HCT116 (cell line): ENCODE data around the gene SETD3. TPM values are rescaled to one million over a fixed set of nuclear protein-coding genes. Genes with fewer than 3 reads are reported as not detected.

Experiments used
- ATAC-seq: fragments of 200-7000 bp; cut with Tn5 transposase; 2 replicates; pipeline ENCODE4 v1.9.1; 2020; ENCODE audit warnings: mild to moderate bottlenecking, moderate library complexity
- BruUV-seq: library from RNA; stranded (reverse); fragments of 400-500 nt; replicated peaks from 2 replicates; lab custom pipeline; 2021; lab: Mats Ljungman, UMichigan
- CTCF ChIA-PET: fragments of 300-600 bp; sonication (Branson Sonifier 250); formaldehyde crosslinking; loops from one replicate; lab custom pipeline; 2021; ENCODE audit warnings: antibody characterized with exemption; lab: Charles Lee
- POLR2A ChIA-PET: fragments of 300-600, 350-600 bp; sonication (Branson Sonifier 250); formaldehyde crosslinking; loops from one replicate; lab custom pipeline; 2021; ENCODE audit warnings: antibody characterized with exemption; lab: Charles Lee
- RAD21 ChIA-PET, 2 experiments: fragments of 300-600 bp; sonication (Branson Sonifier 250); formaldehyde crosslinking; loops; one replicate each; lab custom pipeline; 2023; ENCODE audit warnings: low total read pairs in 2 of 2; ENCODE audit not compliant: uncharacterized antibody in 2 of 2, unreplicated experiment in 2 of 2, low non-redundant PET in 1 of 2; lab: Charles Lee
- DNase-seq: peaks from one replicate; pipeline ENCODE4 v3.0.0-alpha.2; 2010; ENCODE audit warnings: low read depth, low spot score
- H2AFZ ChIP-seq: fragments of 200-600 bp; shearing (Covaris generic), sonication (generic); 2 replicates; pipeline ENCODE4 v1.6.1; 2017; ENCODE audit warnings: low read depth, mixed run types, mixed read lengths, antibody characterized with exemption, low read length; ENCODE audit not compliant: poor library complexity, severe bottlenecking
- H3K27ac ChIP-seq: 2 replicates; pipeline ENCODE4 v1.5.1; 2012; ENCODE audit warnings: low read depth, low read length
- H3K27me3 ChIP-seq: fragments of 200-600 bp; sonication (generic); 2 replicates; pipeline ENCODE4 v1.6.1; 2016; ENCODE audit warnings: mixed run types, low read length, mixed read lengths; ENCODE audit not compliant: insufficient read depth
- H3K36me3 ChIP-seq, 2 experiments: fragments of 200-500 bp in 1 of 2; fragments of 200-600 bp in 1 of 2; sonication (Bioruptor generic) in 1 of 2; sonication (generic) in 1 of 2; 2 replicates each; pipeline versions ENCODE4 v1.5.1 to v1.6.1; 2014 to 2016; ENCODE audit warnings: low read length in 2 of 2, inconsistent platforms in 1 of 2, mixed read lengths in 1 of 2, mixed run types in 1 of 2; ENCODE audit not compliant: insufficient read depth in 2 of 2, control insufficient read depth in 1 of 2
- H3K4me1 ChIP-seq, 2 experiments: fragments of 200-600 bp in 1 of 2; sonication (generic) in 1 of 2; 2 replicates each; pipeline versions ENCODE4 v1.5.1 to v1.6.1; 2012 to 2017; ENCODE audit warnings: low read length in 2 of 2, inconsistent platforms in 1 of 2, mild to moderate bottlenecking in 1 of 2, mixed read lengths in 1 of 2, mixed run types in 1 of 2, moderate library complexity in 1 of 2; ENCODE audit not compliant: insufficient read depth in 2 of 2, control insufficient read depth in 1 of 2
- H3K4me2 ChIP-seq: fragments of 200-600 bp; sonication (generic); 2 replicates; pipeline ENCODE4 v1.6.1; 2017; ENCODE audit warnings: mixed run types, low read length, mixed read lengths
- H3K4me3 ChIP-seq, 2 experiments: fragments of 200-600 bp in 1 of 2; sonication (generic) in 1 of 2; replicated peaks in 1 of 2; 2 replicates each; pipeline ENCODE4 v1.5.1; 2011 to 2016; ENCODE audit warnings: low read length in 2 of 2, control low read depth in 1 of 2, low read depth in 1 of 2, mild to moderate bottlenecking in 1 of 2, mixed read lengths in 1 of 2, mixed run types in 1 of 2
- H3K79me2 ChIP-seq: fragments of 200-600 bp; sonication (generic); 2 replicates; pipeline ENCODE4 v1.6.1; 2017; ENCODE audit warnings: mild to moderate bottlenecking, mixed run types, low read length, moderate library complexity, mixed read lengths; ENCODE audit not compliant: insufficient read depth
- H3K9ac ChIP-seq: fragments of 200-600 bp; sonication (generic); 2 replicates; pipeline ENCODE4 v1.6.1; 2016; ENCODE audit warnings: low read length, mixed read lengths
- H3K9me2 ChIP-seq: fragments of 200-600 bp; sonication (generic), shearing (Covaris generic); 2 replicates; pipeline ENCODE4 v1.6.1; 2017; ENCODE audit warnings: mixed run types, mild to moderate bottlenecking, moderate library complexity; ENCODE audit not compliant: insufficient read depth
- H3K9me3 ChIP-seq, 2 experiments: fragments of 200-500 bp in 1 of 2; fragments of 200-600 bp in 1 of 2; sonication (Bioruptor generic) in 1 of 2; sonication (generic) in 1 of 2; 2 replicates each; pipeline ENCODE4 v1.6.1; 2014 to 2017; ENCODE audit warnings: low read length in 2 of 2, mixed read lengths in 2 of 2, inconsistent platforms in 1 of 2, low read depth in 1 of 2, mild to moderate bottlenecking in 1 of 2, mixed run types in 1 of 2, moderate library complexity in 1 of 2; ENCODE audit not compliant: control insufficient read depth in 1 of 2, insufficient read depth in 1 of 2
- H4K20me1 ChIP-seq: fragments of 200-600 bp; sonication (generic), shearing (Covaris generic); 2 replicates; pipeline ENCODE4 v1.6.1; 2017; ENCODE audit warnings: mixed run types, mild to moderate bottlenecking, moderate library complexity; ENCODE audit not compliant: insufficient read depth
- ATF3 ChIP-seq: IDR thresholded peaks from 2 replicates; pipeline ENCODE4 v1.6.1; 2012
- CBX3 ChIP-seq: IDR thresholded peaks from 2 replicates; pipeline ENCODE4 v1.6.1; 2012; ENCODE audit warnings: low read depth
- CTCF ChIP-seq, 3 experiments: fragments of 200-600 bp in 1 of 3; sonication (generic) in 1 of 3; IDR thresholded peaks in 2 of 3; conservative IDR thresholded peaks in 1 of 3; 2 replicates each; pipeline ENCODE4 v1.5.1; 2012 to 2017; ENCODE audit warnings: low read depth in 2 of 3, low read length in 2 of 3, antibody characterized with exemption in 1 of 3, borderline replicate concordance in 1 of 3, control low read depth in 1 of 3, mild to moderate bottlenecking in 1 of 3, mixed read lengths in 1 of 3, mixed run types in 1 of 3, moderate library complexity in 1 of 3; ENCODE audit not compliant: insufficient read depth in 1 of 3
- EGR1 ChIP-seq: IDR thresholded peaks from 2 replicates; pipeline ENCODE4 v1.6.1; 2012; ENCODE audit warnings: low read depth
- ELF1 ChIP-seq: IDR thresholded peaks from 2 replicates; pipeline ENCODE4 v1.6.1; 2012; ENCODE audit warnings: low read depth, borderline replicate concordance
- EZH2 ChIP-seq: fragments of 200-600 bp; sonication (generic); IDR thresholded peaks from 2 replicates; pipeline ENCODE4 v1.6.1; 2017; ENCODE audit warnings: antibody characterized with exemption, mixed run types
- FOSL1 ChIP-seq: IDR thresholded peaks from 2 replicates; pipeline ENCODE4 v1.6.1; 2012; ENCODE audit warnings: low read depth
- JUND ChIP-seq: IDR thresholded peaks from 2 replicates; pipeline ENCODE4 v1.6.1; 2012
- RAD21 ChIP-seq: IDR thresholded peaks from 2 replicates; pipeline ENCODE4 v1.6.1; 2012; ENCODE audit warnings: low read depth, mild to moderate bottlenecking
- SIN3A ChIP-seq: IDR thresholded peaks from 2 replicates; pipeline ENCODE4 v1.6.1; 2012; ENCODE audit warnings: low read depth
- SP1 ChIP-seq: IDR thresholded peaks from 2 replicates; pipeline ENCODE4 v1.6.1; 2012; ENCODE audit warnings: low read depth
- SRF ChIP-seq: IDR thresholded peaks from 2 replicates; pipeline ENCODE4 v1.6.1; 2012; ENCODE audit warnings: low read depth
- ZBTB33 ChIP-seq: IDR thresholded peaks from 2 replicates; pipeline ENCODE4 v1.6.1; 2011; ENCODE audit warnings: mild to moderate bottlenecking, low read length, moderate library complexity; ENCODE audit not compliant: insufficient replicate concordance; ENCODE audit errors: extremely low read depth
- ZFX ChIP-seq: fragments of 450-650 bp; IDR thresholded peaks from 2 replicates; pipeline ENCODE4 v1.6.1; 2017
- intact Hi-C: fragments of 100-400 bp; cut with micrococcal nuclease; formaldehyde crosslinking; loops from 2 replicates; pipeline ENCODE4 v1.10.0; 2022
- total RNA-seq: library from RNA; stranded (reverse); gene quantifications from one replicate; pipeline ENCODE4 v1.2.1, GENCODE V29; 2021; ENCODE audit not compliant: unreplicated experiment

SETD3 gene
- total RNA-seq, 1 experiment from 2014 or later: 46.6 TPM

- no peak for ATAC-seq
- DNase-seq: no peak
- intact Hi-C loops: no loop called here
- BruUV-seq: no TSS peak
- Histone ChIP-seq H3K36me3 (peaks cover 4 to 24% of the 10 kb centered on the region in 2 experiments; a peak in 3 of 4 replicates), H2AFZ (no peak overlapping the region), H4K20me1 (no peaks in the 10 kb centered on the region), H3K9me3 (no peaks in the 10 kb centered on the region), H3K4me3 (no peak overlapping the region), H3K79me2 (peaks cover 10% of the 10 kb centered on the region), H3K4me2 (no peak overlapping the region), H3K27ac (no peak overlapping the region), H3K4me1 (0 out of 4 replicates have a peak, but pooled peaks cover 0 to 4% of the 10 kb centered on the region in 2 experiments), H3K27me3 (no peaks in the 10 kb centered on the region), H3K9ac (no peak overlapping the region), H3K9me2 (no peaks in the 10 kb centered on the region)
- POLR2A ChIA-PET: no interaction called here
- RAD21 ChIA-PET: no interaction called here
- no peak for TF ChIP-seq CTCF (IDR thresholded peaks at IDR 0.05 in 2 of 3, conservative IDR thresholded peaks at IDR 0.05 in 1 of 3; ENCODE audit: borderline replicate concordance in 1 of 3, insufficient read depth in 1 of 3, low read depth in 2 of 3, low read length in 2 of 3)
- no peak for TF ChIP-seq CBX3
- TF ChIP-seq SP1: no peak
- TF ChIP-seq SRF: no peak
- no peak for TF ChIP-seq SIN3A
- no peak for TF ChIP-seq JUND
- TF ChIP-seq EGR1: no peak
- CTCF ChIA-PET: no interaction called here
These were observed 18.4 kb downstream of the SETD3 start for GRCh38 chr14:99462210-99462609.

- ATAC-seq: no peak
- Histone ChIP-seq H3K4me2 (no peak overlapping the region), H3K9me2 (no peaks in the 10 kb centered on the region), H3K36me3 (peaks cover 5 to 29% of the 10 kb centered on the region in 2 experiments; a peak in 3 of 4 replicates), H3K9ac (no peak overlapping the region), H2AFZ (no peak overlapping the region), H3K4me1 (0 out of 4 replicates have a peak, but pooled peaks cover 0 to 4% of the 10 kb centered on the region in 2 experiments), H3K79me2 (peaks cover 4% of the 10 kb centered on the region; the same call in 1 of the 2 replicates), H3K27me3 (no peaks in the 10 kb centered on the region), H3K4me3 (no peak overlapping the region), H4K20me1 (no peaks in the 10 kb centered on the region), H3K27ac (no peak overlapping the region), H3K9me3 (no peaks in the 10 kb centered on the region)
- intact Hi-C loops: no loop called here
- RAD21 ChIA-PET: no interaction called here
- BruUV-seq: no TSS peak
- no peak for DNase-seq
- CTCF ChIA-PET: no interaction called here
- POLR2A ChIA-PET: no interaction called here
- TF ChIP-seq ELF1 (no peak), FOSL1 (no peak), ZBTB33 (no peak), CTCF (IDR thresholded peaks at IDR 0.05 in 2 of 3, conservative IDR thresholded peaks at IDR 0.05 in 1 of 3; ENCODE audit: borderline replicate concordance in 1 of 3, insufficient read depth in 1 of 3, low read depth in 2 of 3, low read length in 2 of 3) (no peak), ATF3 (no peak), RAD21 (no peak), ZFX (no peak), EZH2 (no peak)
These were observed 19.1 kb downstream of the SETD3 start for GRCh38 chr14:99461411-99462085.
